Astrocyte (in vitro differentiated cells and primary cell): Measurements from ENCODE around the gene DOK6. TPM values are rescaled to one million over a fixed set of nuclear protein-coding genes. Genes with fewer than 3 reads are reported as not detected.

Source experiments
- DNase-seq: peaks from one replicate; pipeline ENCODE4 v3.0.0-alpha.2; 2010; ENCODE audit warnings: low read depth
- FAIRE-seq: peaks from 2 replicates; lab custom pipeline; 2011; peaks lifted over from hg19 to GRCh38; lab: Jason Lieb, UNC
- H2AFZ ChIP-seq: 2 replicates; pipeline ENCODE4 v1.6.0; 2012; ENCODE audit warnings: low read depth, low read length, inconsistent platforms
- H3K27ac ChIP-seq: 2 replicates; pipeline ENCODE4 v1.5.1; 2011; ENCODE audit warnings: low read depth, low read length, inconsistent platforms
- H3K27me3 ChIP-seq: 2 replicates; pipeline ENCODE4 v1.6.0; 2011; ENCODE audit warnings: low read length, inconsistent platforms; ENCODE audit not compliant: insufficient read depth
- H3K36me3 ChIP-seq: 2 replicates; pipeline ENCODE4 v1.5.1; 2011; ENCODE audit warnings: low read length, inconsistent platforms; ENCODE audit not compliant: insufficient read depth
- H3K4me1 ChIP-seq: 2 replicates; pipeline ENCODE4 v1.5.1; 2011; ENCODE audit warnings: low read length, inconsistent platforms; ENCODE audit not compliant: insufficient read depth
- H3K4me2 ChIP-seq: 2 replicates; pipeline ENCODE4 v1.6.0; 2012; ENCODE audit warnings: low read length, inconsistent platforms
- H3K4me3 ChIP-seq: 2 replicates; pipeline ENCODE4 v1.5.1; 2011; ENCODE audit warnings: low read depth, mild to moderate bottlenecking, low read length, inconsistent platforms; ENCODE audit not compliant: insufficient read depth
- H3K79me2 ChIP-seq: 2 replicates; pipeline ENCODE4 v1.6.0; 2012; ENCODE audit warnings: mild to moderate bottlenecking, low read length, inconsistent platforms; ENCODE audit not compliant: insufficient read depth
- H3K9ac ChIP-seq: 2 replicates; pipeline ENCODE4 v1.6.0; 2012; ENCODE audit warnings: mild to moderate bottlenecking, low read length, inconsistent platforms
- H3K9me3 ChIP-seq: 2 replicates; pipeline ENCODE4 v1.5.1; 2012; ENCODE audit warnings: low read depth, mild to moderate bottlenecking, low read length, inconsistent platforms; ENCODE audit not compliant: insufficient read depth
- H4K20me1 ChIP-seq: 2 replicates; pipeline ENCODE4 v1.6.0; 2012; ENCODE audit warnings: low read length, inconsistent platforms; ENCODE audit not compliant: insufficient read depth
- H3K27ac Mint-ChIP-seq: one replicate; pipeline ENCODE4 v1.8.0; 2021; ENCODE audit warnings: mild to moderate bottlenecking, mixed read lengths; ENCODE audit not compliant: unreplicated experiment
- H3K27me3 Mint-ChIP-seq: one replicate; pipeline ENCODE4 v1.8.0; 2021; ENCODE audit warnings: low read depth, mixed read lengths; ENCODE audit not compliant: unreplicated experiment
- H3K36me3 Mint-ChIP-seq: one replicate; pipeline ENCODE4 v1.8.0; 2021; ENCODE audit warnings: low read depth, mixed read lengths; ENCODE audit not compliant: unreplicated experiment
- H3K4me1 Mint-ChIP-seq: one replicate; pipeline ENCODE4 v1.8.0; 2021; ENCODE audit warnings: low read depth, mixed read lengths; ENCODE audit not compliant: unreplicated experiment
- H3K4me3 Mint-ChIP-seq: one replicate; pipeline ENCODE4 v1.8.0; 2021; ENCODE audit warnings: mild to moderate bottlenecking, moderate library complexity, mixed read lengths; ENCODE audit not compliant: unreplicated experiment
- H3K9me3 Mint-ChIP-seq: one replicate; pipeline ENCODE4 v1.8.0; 2021; ENCODE audit warnings: mild to moderate bottlenecking, mixed read lengths; ENCODE audit not compliant: unreplicated experiment
- CTCF ChIP-seq: IDR thresholded peaks from 2 replicates; pipeline ENCODE4 v1.5.1; 2011; ENCODE audit warnings: low read depth, mild to moderate bottlenecking, inconsistent platforms, low read length, moderate library complexity; ENCODE audit not compliant: insufficient read depth
- EZH2 ChIP-seq: IDR thresholded peaks from 2 replicates; pipeline ENCODE4 v1.6.1; 2012; ENCODE audit warnings: mild to moderate bottlenecking, low read length, inconsistent platforms; ENCODE audit not compliant: insufficient read depth
- total RNA-seq: library from RNA; stranded (reverse); gene quantifications from 2 replicates; pipeline ENCODE4 v1.2.1, GENCODE V29; 2021

Gene DOK6
- total RNA-seq, 1 donor from 2014 or later: 2.9 TPM

- no peak overlapping the region for H3K4me3 Mint-ChIP-seq
- peak overlapping the region; percentile 40 for H3K9ac ChIP-seq
- peaks cover 4% of the 10 kb centered on the region for H3K27me3 Mint-ChIP-seq
- no peaks in the 10 kb centered on the region for H3K27me3 ChIP-seq
- H3K79me2 ChIP-seq: no peaks in the 10 kb centered on the region
- no peak overlapping the region for H3K4me3 ChIP-seq
- no peaks in the 10 kb centered on the region for H4K20me1 ChIP-seq
- DNase-seq: peak; percentile 77
- H3K4me1 ChIP-seq: peaks cover 9% of the 10 kb centered on the region
- no peaks in the 10 kb centered on the region for H3K9me3 Mint-ChIP-seq
- peak overlapping the region; percentile 68 for H2AFZ ChIP-seq
- H3K9me3 ChIP-seq: no peaks in the 10 kb centered on the region
- no peak overlapping the region for H3K27ac Mint-ChIP-seq
- H3K36me3 ChIP-seq: no peaks in the 10 kb centered on the region
- peaks cover 3% of the 10 kb centered on the region for H3K4me1 Mint-ChIP-seq
- H3K4me2 ChIP-seq: peak overlapping the region; percentile 68
- H3K27ac ChIP-seq: peak overlapping the region; percentile 40
- TF ChIP-seq CTCF (no peak), EZH2 (no peak)
- no peaks in the 10 kb centered on the region for H3K36me3 Mint-ChIP-seq
- no peak for FAIRE-seq
Observed at GRCh38 chr18:69758458-69758857, 357.8 kb downstream of the DOK6 start.

- no peak overlapping the region for H3K4me2 ChIP-seq
- no peaks in the 10 kb centered on the region for H4K20me1 ChIP-seq
- H3K9ac ChIP-seq: no peak overlapping the region
- H2AFZ ChIP-seq: no peak overlapping the region
- DNase-seq (peak; percentile 29), FAIRE-seq (no peak)
- H3K9me3 ChIP-seq: no peaks in the 10 kb centered on the region
- H3K4me1 Mint-ChIP-seq: peaks cover 3% of the 10 kb centered on the region
- H3K27ac Mint-ChIP-seq: no peak overlapping the region
- H3K4me3 Mint-ChIP-seq: no peak overlapping the region
- no peaks in the 10 kb centered on the region for H3K79me2 ChIP-seq
- no peaks in the 10 kb centered on the region for H3K36me3 ChIP-seq
- H3K36me3 Mint-ChIP-seq: no peaks in the 10 kb centered on the region
- peak overlapping the region; percentile 40 for H3K27ac ChIP-seq
- H3K9me3 Mint-ChIP-seq: no peaks in the 10 kb centered on the region
- H3K4me1 ChIP-seq: peaks cover 9% of the 10 kb centered on the region
- peaks cover 4% of the 10 kb centered on the region for H3K27me3 Mint-ChIP-seq
- H3K4me3 ChIP-seq: no peak overlapping the region
- no peaks in the 10 kb centered on the region for H3K27me3 ChIP-seq
- no peak for TF ChIP-seq EZH2
- TF ChIP-seq CTCF: no peak
Observed at GRCh38 chr18:69759046-69759445, 358.4 kb downstream of the DOK6 start.

GRCh38 chr18:69763002-69763401 lies 362.3 kb downstream of the DOK6 start:
- no peak for TF ChIP-seq EZH2
- TF ChIP-seq CTCF: no peak
- Mint-ChIP-seq H3K27ac (no peak overlapping the region), H3K27me3 (peaks cover 4% of the 10 kb centered on the region), H3K36me3 (no peaks in the 10 kb centered on the region), H3K4me1 (no peaks in the 10 kb centered on the region), H3K4me3 (no peak overlapping the region), H3K9me3 (no peaks in the 10 kb centered on the region)
- Histone ChIP-seq H3K36me3 (no peaks in the 10 kb centered on the region), H2AFZ (no peak overlapping the region), H3K9me3 (no peaks in the 10 kb centered on the region), H3K4me3 (no peak overlapping the region), H3K4me1 (peaks cover 3% of the 10 kb centered on the region), H3K27me3 (no peaks in the 10 kb centered on the region), H3K9ac (no peak overlapping the region), H3K4me2 (no peak overlapping the region), H3K79me2 (no peaks in the 10 kb centered on the region), H3K27ac (no peak overlapping the region), H4K20me1 (no peaks in the 10 kb centered on the region)
- DNase-seq (no peak), FAIRE-seq (no peak)
